Pancreas (tissue), 10 donors: Measurements from ENCODE around the gene PPFIBP2. TPM values are rescaled to one million over a fixed set of nuclear protein-coding genes. Genes with fewer than 3 reads are reported as not detected.

ENCODE experiments used
- ATAC-seq, 4 donors: fragments of 200-7000 bp; cut with Tn5 transposase; one replicate each; pipeline versions ENCODE4 v1.8.0 to v1.9.1; 2020; ENCODE audit warnings: mild to moderate bottlenecking in 4 of 4, moderate library complexity in 4 of 4
- DNase-seq, 6 donors: peaks; one replicate each; pipeline ENCODE4 v3.0.0-alpha.2; 2020
- FAIRE-seq: peaks from 2 replicates; lab custom pipeline; 2012; peaks lifted over from hg19 to GRCh38; lab: Jason Lieb, UNC
- H3K27ac ChIP-seq, 4 donors: fragments of 200-600 bp; sonication (generic); 1 replicate in 3 of 4; 2 replicates in 1 of 4; pipeline versions ENCODE4 v1.5.0 to v1.8.0; 2020
- H3K27me3 ChIP-seq, 4 donors: fragments of 200-600 bp; one replicate each; pipeline ENCODE4 v1.8.0; 2021
- H3K36me3 ChIP-seq, 3 donors: fragments of 200-600 bp; sonication (generic) in 1 of 3; one replicate each; pipeline versions ENCODE4 v1.5.0 to v1.8.0; 2020 to 2021
- H3K4me1 ChIP-seq, 3 donors: fragments of 200-600 bp; one replicate each; pipeline ENCODE4 v1.8.0; 2021
- H3K4me3 ChIP-seq, 4 donors: fragments of 200-600 bp; sonication (generic) in 2 of 4; one replicate each; pipeline versions ENCODE4 v1.5.0 to v1.8.0; 2020 to 2021
- H3K9me3 ChIP-seq, 4 donors: fragments of 200-600 bp; one replicate each; pipeline ENCODE4 v1.8.0; 2021
- CTCF ChIP-seq, 4 donors: fragments of 200-600 bp; sonication (generic) in 3 of 4; IDR thresholded peaks; one replicate each; pipeline versions ENCODE4 v1.5.0 to v1.8.0; 2021; ENCODE audit warnings: antibody characterized with exemption in 4 of 4
- whole genome bisulfite sequencing, 2 donors: extraction: QIAGEN DNeasy Blood & Tissue Kit; methylation state at CpG; one replicate each; pipeline ENCODE4 v1.1.7; 2013; 5-methylcytosine and 5-hydroxymethylcytosine counted together
- intact Hi-C, 3 donors: fragments of 100-400 bp; cut with DNase I; formaldehyde crosslinking; loops; one replicate each; pipeline versions ENCODE4 v1.11.1 to v1.14.2; 2022
- polyA plus RNA-seq, 2 donors: library from polyadenylated mRNA; stranded (reverse); fragments of 200-250 nt; gene quantifications; one replicate each; pipeline ENCODE4 v1.2.3, GENCODE V29; 2013
- total RNA-seq, 6 donors: library from RNA; stranded (reverse); fragmentation: NEBNext Ultra II Directional in 4 of 6; extraction: Animal tissue kit (Norgen Biotek cat#: 25700) in 4 of 6; gene quantifications; one replicate each; pipeline versions ENCODE4 v1.2.1 to v1.2.4, GENCODE V29; 2021 to 2023
- donor health status: healthy with polysubstance abuse.
- donor health status: DM: no; HTN: no; CAD: no; lungs with moderate emphysema.
- donor health status: DM: no; HTN: no; CAD: no.
- donor health status: control.
- donor health status: control.
- donor health status: Bipolar disorder and iron deficiency.
- donor health status: DM: yes; HTN: yes; CAD: no.
- donor health status: DM: no; HTN: no; CAD: no.
- donor health status: DM: no; HTN: no; CAD: no.
- donor health status: DM: yes; HTN: yes; CAD: no.

The PPFIBP2 gene
- total and polyA plus RNA-seq, 8 donors: 8.0 to 24.7 (median 11.4) TPM

- no peak for ATAC-seq
- no peak for DNase-seq
Measured at GRCh38 chr11:7569044-7569443, 55.2 kb downstream of the PPFIBP2 start.

GRCh38 chr11:7570241-7570640, 56.4 kb downstream of the PPFIBP2 start:
- intact Hi-C loops: loop anchor here in 2 of 3 donors (2.0 to 5.0 kb wide), 2 partner anchors 87 kb away; no protein-coding TSS in a partner anchor
- Histone ChIP-seq H3K4me1 (peaks cover 9 to 15% (median 14%) of the 10 kb centered on the region in 3 donors), H3K27ac (no peak overlapping the region), H3K27me3 (no peaks in the 10 kb centered on the region), H3K36me3 (no peaks in the 10 kb centered on the region), H3K9me3 (no peaks in the 10 kb centered on the region), H3K4me3 (no peak overlapping the region)
- TF ChIP-seq CTCF (IDR thresholded peaks at IDR 0.05): no peak
- no peak for FAIRE-seq
- DNase-seq: no peak
- WGBS, 2 donors: 70 to 78% methylated on average over 2 of the region's 2 CpGs
- no peak for ATAC-seq

More at GRCh38 chr11:7569044-7569443, 55.2 kb downstream of the PPFIBP2 start:
- no peak for TF ChIP-seq CTCF (IDR thresholded peaks at IDR 0.05)
- intact Hi-C loops: loop anchor here in 1 of 3 donors (5.0 kb wide), 1 partner anchor 98 kb away; no protein-coding TSS in a partner anchor
- Histone ChIP-seq H3K27ac (no peak overlapping the region), H3K9me3 (no peaks in the 10 kb centered on the region), H3K4me3 (no peak overlapping the region), H3K36me3 (no peaks in the 10 kb centered on the region), H3K4me1 (peaks cover 9 to 15% (median 14%) of the 10 kb centered on the region in 3 donors), H3K27me3 (no peaks in the 10 kb centered on the region)
- 81 to 86% methylated on average over 1 of the region's 1 CpG for WGBS, 2 donors
- FAIRE-seq: no peak

- Histone ChIP-seq H3K4me1 (peaks cover 9 to 16% (median 15%) of the 10 kb centered on the region in 3 donors), H3K36me3 (no peaks in the 10 kb centered on the region), H3K27me3 (no peaks in the 10 kb centered on the region), H3K9me3 (no peaks in the 10 kb centered on the region), H3K27ac (no peak overlapping the region), H3K4me3 (no peak overlapping the region)
- WGBS, 2 donors: 68 to 76% methylated on average over 1 of the region's 1 CpG
- no peak for DNase-seq
- ATAC-seq: no peak
- FAIRE-seq: no peak
- no peak for TF ChIP-seq CTCF (IDR thresholded peaks at IDR 0.05)
- intact Hi-C loops: loop anchor here in 2 of 3 donors (2.0 to 5.0 kb wide), 2 partner anchors 86 kb away; no protein-coding TSS in a partner anchor
Measured at GRCh38 chr11:7570938-7571521, 57.2 kb downstream of the PPFIBP2 start.

GRCh38 chr11:7571640-7572000, 57.8 kb downstream of the PPFIBP2 start:
- Histone ChIP-seq H3K4me3 (no peak overlapping the region), H3K9me3 (no peaks in the 10 kb centered on the region), H3K27ac (peak overlapping the region in 2 of 4 donors; percentile 46 to 60), H3K4me1 (peaks cover 9 to 21% (median 15%) of the 10 kb centered on the region in 3 donors), H3K36me3 (no peaks in the 10 kb centered on the region), H3K27me3 (no peaks in the 10 kb centered on the region)
- peak; percentile 80 to 96 (median 94) for TF ChIP-seq CTCF (IDR thresholded peaks at IDR 0.05)
- WGBS, 2 donors: 3 to 5% methylated on average over 4 of the region's 4 CpGs
- no peak for FAIRE-seq
- ATAC-seq: peak; percentile 90 to 95 (median 94)
- DNase-seq: peak; percentile 63 to 86 (median 74)
- intact Hi-C loops: loop anchor here in 2 of 3 donors (2.0 to 5.0 kb wide), 2 partner anchors 85 to 86 kb away; no protein-coding TSS in a partner anchor
